Body of pancreas (tissue), 4 donors: Measurements from ENCODE around the gene CDK5RAP3. TPM values are rescaled to one million over a fixed set of nuclear protein-coding genes. Genes with fewer than 3 reads are reported as not detected.

Experiments
- ATAC-seq: fragments of 150-250 bp; one replicate; pipeline ENCODE4 v1.9.1; 2016
- DNase-seq, 4 donors: peaks; one replicate each; pipeline ENCODE4 v3.0.0-alpha.2; 2019
- H3K27ac ChIP-seq, 4 donors: fragments of 200-600 bp; sonication (generic); 1 replicate in 3 of 4; 2 replicates in 1 of 4; pipeline versions ENCODE4 v1.5.1 to v1.6.1; 2016 to 2019; ENCODE audit warnings: mild to moderate bottlenecking in 1 of 4, mixed read lengths in 1 of 4, moderate library complexity in 1 of 4
- H3K27me3 ChIP-seq, 2 donors: fragments of 200-600 bp; sonication (generic); one replicate each; pipeline ENCODE4 v1.6.0; 2016; ENCODE audit warnings: mild to moderate bottlenecking in 1 of 2
- H3K36me3 ChIP-seq, 2 donors: fragments of 200-600 bp; sonication (generic); replicated peaks in 1 of 2; 2 replicates each; pipeline ENCODE4 v1.5.1; 2016; ENCODE audit warnings: low read depth in 2 of 2; ENCODE audit not compliant: insufficient read depth in 1 of 2
- H3K4me1 ChIP-seq: fragments of 200-600 bp; sonication (generic); one replicate; pipeline ENCODE4 v1.6.0; 2016
- H3K4me3 ChIP-seq, 2 donors: fragments of 200-600 bp; sonication (generic); 1 replicate in 1 of 2; 2 replicates in 1 of 2; pipeline ENCODE4 v1.5.1; 2016 to 2019
- H3K9me3 ChIP-seq, 3 donors: fragments of 200-600 bp; sonication (generic); 1 replicate in 2 of 3; 2 replicates in 1 of 3; pipeline ENCODE4 v1.5.1; 2016
- POLR2A ChIP-seq, 3 donors: fragments of 450-650 bp; IDR thresholded peaks; one replicate each; pipeline ENCODE4 v1.6.1; 2016; ENCODE audit warnings: antibody characterized with exemption in 3 of 3, mild to moderate bottlenecking in 2 of 3
- WGBS, 2 donors: methylation state at CpG; one replicate each; pipeline ENCODE4 v1.1.5; 2017; 5-methylcytosine and 5-hydroxymethylcytosine counted together
- intact Hi-C: fragments of 100-400 bp; cut with DNase I; formaldehyde crosslinking; loops from one replicate; pipeline ENCODE4 v1.15.1; 2023
- total RNA-seq, 2 donors: library from RNA; depleted of rRNA; stranded (reverse); fragments of >200 nt; gene quantifications; one replicate each; pipeline ENCODE4 v1.1.0, GENCODE V29; 2016
- TF ChIP-seq, protein P1 (sequence below), 7 experiments: fragments of 450-650 bp in 4 of 7; fragments of 200-600 bp in 3 of 7; sonication (generic) in 3 of 7; IDR thresholded peaks; one replicate each; pipeline ENCODE4 v1.5.1; 2016 to 2019; ENCODE audit warnings: antibody characterized with exemption in 7 of 7

The CDK5RAP3 gene
- total RNA-seq, 2 donors from 2014 or later = 209 to 588 TPM

DNA sequence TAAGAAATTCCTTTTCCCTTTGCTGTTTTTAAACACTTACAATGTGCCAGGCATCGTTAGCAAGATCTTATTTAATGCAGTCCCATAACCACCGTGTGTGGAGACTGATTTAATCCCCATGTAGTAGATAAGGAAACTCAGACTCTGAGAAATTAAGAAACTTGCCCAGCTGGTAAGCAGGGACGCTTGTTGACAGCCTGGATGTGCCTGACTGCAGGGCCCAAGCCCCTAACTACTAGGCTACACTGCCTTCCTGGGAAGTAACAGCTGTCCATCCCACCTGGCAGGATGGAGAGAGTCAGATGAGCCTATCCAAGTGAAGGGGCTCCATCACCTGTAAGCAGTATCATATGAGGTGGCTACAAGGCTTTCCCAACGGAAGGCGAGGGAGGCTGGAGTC is 23.1 kb downstream of the CDK5RAP3 start:
- peak; percentile 36 for ATAC-seq
- H3K4me1 ChIP-seq = peaks cover 27% of the 10 kb centered on the region
- H3K9me3 ChIP-seq = no peaks in the 10 kb centered on the region
- H3K27me3 ChIP-seq = no peaks in the 10 kb centered on the region
- no peak overlapping the region for H3K4me3 ChIP-seq
- peak overlapping the region in 3 of 4 donors; percentile 24 to 78 (median 70) for H3K27ac ChIP-seq
- no peaks in the 10 kb centered on the region for H3K36me3 ChIP-seq
- TF ChIP-seq POLR2A (IDR thresholded peaks at IDR 0.05) = no peak
- TF ChIP-seq, protein P1, sequence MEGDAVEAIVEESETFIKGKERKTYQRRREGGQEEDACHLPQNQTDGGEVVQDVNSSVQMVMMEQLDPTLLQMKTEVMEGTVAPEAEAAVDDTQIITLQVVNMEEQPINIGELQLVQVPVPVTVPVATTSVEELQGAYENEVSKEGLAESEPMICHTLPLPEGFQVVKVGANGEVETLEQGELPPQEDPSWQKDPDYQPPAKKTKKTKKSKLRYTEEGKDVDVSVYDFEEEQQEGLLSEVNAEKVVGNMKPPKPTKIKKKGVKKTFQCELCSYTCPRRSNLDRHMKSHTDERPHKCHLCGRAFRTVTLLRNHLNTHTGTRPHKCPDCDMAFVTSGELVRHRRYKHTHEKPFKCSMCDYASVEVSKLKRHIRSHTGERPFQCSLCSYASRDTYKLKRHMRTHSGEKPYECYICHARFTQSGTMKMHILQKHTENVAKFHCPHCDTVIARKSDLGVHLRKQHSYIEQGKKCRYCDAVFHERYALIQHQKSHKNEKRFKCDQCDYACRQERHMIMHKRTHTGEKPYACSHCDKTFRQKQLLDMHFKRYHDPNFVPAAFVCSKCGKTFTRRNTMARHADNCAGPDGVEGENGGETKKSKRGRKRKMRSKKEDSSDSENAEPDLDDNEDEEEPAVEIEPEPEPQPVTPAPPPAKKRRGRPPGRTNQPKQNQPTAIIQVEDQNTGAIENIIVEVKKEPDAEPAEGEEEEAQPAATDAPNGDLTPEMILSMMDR (IDR thresholded peaks at IDR 0.05) = no peak
- 55 to 62% methylated on average over 5 of the region's 5 CpGs for WGBS, 2 donors
- peak in 2 of 4 donors; percentile 28 to 64 for DNase-seq
- intact Hi-C loops = no loop called here

DNA sequence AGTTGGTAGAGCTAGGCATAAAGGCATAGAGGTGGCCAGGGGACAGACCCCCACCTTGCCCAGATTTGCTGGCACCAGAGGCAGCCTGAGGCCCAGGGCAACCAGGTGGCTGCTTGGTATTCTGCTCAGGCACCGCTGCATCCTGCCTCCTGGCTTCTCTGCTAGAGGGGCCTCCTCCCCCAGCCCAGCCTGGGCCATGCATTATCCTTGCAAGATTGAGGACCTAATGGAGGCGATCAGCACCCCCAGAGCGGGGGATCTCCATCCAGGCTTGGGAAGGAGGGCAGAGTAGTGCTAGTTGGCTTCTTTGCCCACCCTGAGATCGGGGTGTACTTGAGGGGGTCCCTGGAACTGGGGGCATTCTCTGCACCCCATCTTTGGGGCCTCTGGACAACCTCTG is 23.8 kb downstream of the CDK5RAP3 start:
- DNase-seq = no peak

DNA sequence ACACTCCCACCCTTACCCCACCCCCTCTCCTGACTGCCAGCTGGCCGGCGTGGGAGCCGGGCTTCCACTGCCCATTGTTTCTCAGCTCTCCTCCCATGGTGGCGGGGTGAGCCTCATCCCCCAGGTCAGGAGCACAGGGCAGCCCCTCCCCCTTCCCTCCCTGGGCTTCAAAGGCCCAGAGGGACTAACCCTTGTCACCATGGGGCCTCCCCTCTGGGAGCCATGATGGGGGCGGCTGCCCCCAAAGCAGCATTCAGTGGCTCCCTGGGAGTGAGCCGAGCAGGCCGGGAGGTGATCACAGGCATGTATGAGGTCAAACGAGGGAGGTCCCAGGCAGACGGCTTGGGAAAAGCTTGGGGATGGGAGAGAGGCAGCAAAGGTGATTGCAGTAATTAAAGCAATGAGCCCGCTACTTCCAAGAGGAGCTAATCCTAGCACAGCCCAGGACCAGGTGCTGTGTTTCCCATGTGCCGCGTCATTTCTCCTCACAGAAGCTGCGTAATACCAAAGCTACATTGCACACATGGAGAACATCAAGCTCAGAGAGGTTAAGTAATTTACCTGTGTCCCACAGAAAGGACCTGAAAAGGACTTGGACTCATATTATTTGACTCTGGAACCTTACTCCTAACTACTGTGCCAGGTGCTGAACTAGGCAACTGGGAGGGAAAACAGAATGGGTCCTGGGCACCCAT is 24.5 kb downstream of the CDK5RAP3 start:
- no peak overlapping the region for H3K4me3 ChIP-seq
- H3K9me3 ChIP-seq = no peaks in the 10 kb centered on the region
- peak in 1 of 3 donors; percentile 16 for TF ChIP-seq POLR2A (IDR thresholded peaks at IDR 0.05)
- TF ChIP-seq, protein P1 (IDR thresholded peaks at IDR 0.05) = no peak
- intact Hi-C loops = no loop called here
- WGBS, 2 donors = 52 to 56% methylated on average over 9 to 11 of the region's 13 CpGs
- DNase-seq = peak; percentile 83 to 90 (median 88)
- ATAC-seq = peak; percentile 93
- H3K27me3 ChIP-seq = no peaks in the 10 kb centered on the region
- peak overlapping the region in 3 of 4 donors; percentile 67 to 78 (median 70) for H3K27ac ChIP-seq
- H3K36me3 ChIP-seq = no peaks in the 10 kb centered on the region
- H3K4me1 ChIP-seq = peaks cover 27% of the 10 kb centered on the region

More for the DNA sequence above, 23.8 kb downstream of the CDK5RAP3 start:
- Histone ChIP-seq H3K27me3 (no peaks in the 10 kb centered on the region), H3K4me1 (peaks cover 27% of the 10 kb centered on the region), H3K27ac (peak overlapping the region in 2 of 4 donors; percentile 70 to 78), H3K36me3 (no peaks in the 10 kb centered on the region), H3K9me3 (no peaks in the 10 kb centered on the region), H3K4me3 (no peak overlapping the region)
- 86 to 100% methylated on average over 2 to 4 of the region's 4 CpGs for WGBS, 2 donors
- intact Hi-C loops = no loop called here
- no peak for TF ChIP-seq POLR2A (IDR thresholded peaks at IDR 0.05)
- TF ChIP-seq, protein P1 (IDR thresholded peaks at IDR 0.05) = no peak
- no peak for ATAC-seq

DNA sequence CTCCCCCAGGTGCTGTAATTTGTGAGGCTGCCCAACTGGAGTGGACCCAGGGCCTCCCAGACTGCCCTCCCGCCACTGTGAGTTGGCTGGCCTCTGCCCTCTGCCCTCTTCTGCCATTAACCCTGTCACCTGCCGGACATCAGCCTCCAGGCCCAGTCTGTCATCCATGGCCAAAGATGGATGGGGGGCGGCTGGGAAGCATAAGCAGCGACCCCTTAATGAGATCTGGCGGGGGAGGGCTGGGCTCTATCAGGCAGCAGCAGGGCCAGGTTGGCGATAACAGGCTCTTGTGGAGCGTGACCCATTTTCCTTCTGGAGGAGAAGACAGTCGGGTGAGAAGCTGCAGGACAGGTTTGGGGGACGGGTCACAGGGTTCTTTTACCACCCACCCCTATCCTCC is 25.3 kb downstream of the CDK5RAP3 start:
- H3K4me1 ChIP-seq = peaks cover 27% of the 10 kb centered on the region
- H3K4me3 ChIP-seq = no peak overlapping the region
- no peaks in the 10 kb centered on the region for H3K9me3 ChIP-seq
- TF ChIP-seq POLR2A (IDR thresholded peaks at IDR 0.05) = no peak
- TF ChIP-seq, protein P1 (IDR thresholded peaks at IDR 0.05) = no peak
- ATAC-seq (no peak), DNase-seq (no peak)
- 67 to 77% methylated on average over 7 to 9 of the region's 9 CpGs for WGBS, 2 donors
- no peak overlapping the region for H3K27ac ChIP-seq
- intact Hi-C loops = no loop called here
- no peaks in the 10 kb centered on the region for H3K36me3 ChIP-seq
- no peaks in the 10 kb centered on the region for H3K27me3 ChIP-seq

DNA sequence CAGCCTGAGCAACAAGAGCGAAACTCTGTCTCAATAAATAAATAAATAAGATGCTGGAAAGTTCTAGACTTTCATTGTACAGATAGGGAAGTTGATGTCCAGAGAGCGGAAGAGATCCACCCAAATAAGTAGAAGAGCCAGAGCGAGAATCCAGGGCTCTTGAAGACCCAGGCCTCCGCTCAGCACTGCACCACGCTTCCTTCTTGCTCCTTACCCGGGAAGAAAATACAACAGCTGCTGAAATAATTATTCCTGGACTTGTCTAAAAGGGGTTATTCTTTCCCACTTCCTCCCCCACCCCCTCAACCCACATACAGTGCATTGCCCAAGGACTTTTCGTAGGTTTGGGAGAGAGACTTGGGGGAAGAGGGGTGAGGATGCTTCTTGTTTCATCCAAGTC is 26.7 kb downstream of the CDK5RAP3 start:
- no peak for ATAC-seq
- H3K27ac ChIP-seq = no peak overlapping the region

More for the DNA sequence above, 26.7 kb downstream of the CDK5RAP3 start:
- DNase-seq = no peak
- intact Hi-C loops = no loop called here
- Histone ChIP-seq H3K27me3 (no peaks in the 10 kb centered on the region), H3K9me3 (no peaks in the 10 kb centered on the region), H3K4me1 (peaks cover 27% of the 10 kb centered on the region), H3K4me3 (no peak overlapping the region), H3K36me3 (no peaks in the 10 kb centered on the region)
- TF ChIP-seq POLR2A (IDR thresholded peaks at IDR 0.05) = no peak
- TF ChIP-seq, protein P1 (IDR thresholded peaks at IDR 0.05) = no peak
- WGBS, 2 donors = 73 to 82% methylated on average over 7 of the region's 7 CpGs
